ENCODE results near the gene CEMIP.

DNA sequence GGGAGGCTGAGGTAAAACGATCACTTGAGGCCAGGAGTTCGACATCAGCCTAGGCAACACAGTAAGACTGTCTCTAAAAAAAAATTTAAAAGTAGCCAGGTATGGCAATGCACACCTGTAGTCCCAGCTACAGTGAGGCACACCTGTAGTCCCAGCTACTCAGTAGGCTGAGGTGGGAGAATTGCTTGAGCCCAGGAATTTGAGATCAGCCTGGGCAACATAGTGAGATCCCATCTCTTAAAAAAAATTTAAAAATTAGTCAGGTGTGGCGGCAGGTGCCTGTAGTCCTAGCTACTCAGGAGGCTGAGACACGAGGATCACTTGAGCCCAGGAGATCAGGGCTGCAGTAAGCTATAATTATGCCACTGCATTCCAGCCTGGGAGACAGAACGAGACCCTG is 203.7 kb downstream of the CEMIP start:
- TF ChIP-seq, protein P1, sequence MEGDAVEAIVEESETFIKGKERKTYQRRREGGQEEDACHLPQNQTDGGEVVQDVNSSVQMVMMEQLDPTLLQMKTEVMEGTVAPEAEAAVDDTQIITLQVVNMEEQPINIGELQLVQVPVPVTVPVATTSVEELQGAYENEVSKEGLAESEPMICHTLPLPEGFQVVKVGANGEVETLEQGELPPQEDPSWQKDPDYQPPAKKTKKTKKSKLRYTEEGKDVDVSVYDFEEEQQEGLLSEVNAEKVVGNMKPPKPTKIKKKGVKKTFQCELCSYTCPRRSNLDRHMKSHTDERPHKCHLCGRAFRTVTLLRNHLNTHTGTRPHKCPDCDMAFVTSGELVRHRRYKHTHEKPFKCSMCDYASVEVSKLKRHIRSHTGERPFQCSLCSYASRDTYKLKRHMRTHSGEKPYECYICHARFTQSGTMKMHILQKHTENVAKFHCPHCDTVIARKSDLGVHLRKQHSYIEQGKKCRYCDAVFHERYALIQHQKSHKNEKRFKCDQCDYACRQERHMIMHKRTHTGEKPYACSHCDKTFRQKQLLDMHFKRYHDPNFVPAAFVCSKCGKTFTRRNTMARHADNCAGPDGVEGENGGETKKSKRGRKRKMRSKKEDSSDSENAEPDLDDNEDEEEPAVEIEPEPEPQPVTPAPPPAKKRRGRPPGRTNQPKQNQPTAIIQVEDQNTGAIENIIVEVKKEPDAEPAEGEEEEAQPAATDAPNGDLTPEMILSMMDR (IDR thresholded peaks at IDR 0.05): no peak
- no peak for TF ChIP-seq POLR2A (IDR thresholded peaks at IDR 0.05)
